Endothelial cell of umbilical vein (primary cell): ENCODE measurements around the gene EDC4. TPM values are rescaled to one million over a fixed set of nuclear protein-coding genes. Genes with fewer than 3 reads are reported as not detected.

Experiments
- BruUV-seq: library from RNA; stranded (reverse); fragments of 400-500 nt; replicated peaks from 2 replicates; lab custom pipeline; 2021; lab: Mats Ljungman, UMichigan
- CTCF ChIA-PET: fragments of 300-600, 350-600 bp; sonication (Branson Sonifier 250); formaldehyde crosslinking; loops from one replicate; lab custom pipeline; 2021; ENCODE audit warnings: antibody characterized with exemption, inconsistent platforms; lab: Charles Lee
- POLR2A ChIA-PET: fragments of 300-600, 350-600 bp; sonication (Branson Sonifier 250); formaldehyde crosslinking; loops from one replicate; lab custom pipeline; 2021; ENCODE audit warnings: antibody characterized with exemption, inconsistent platforms; lab: Charles Lee
- DNase-seq: peaks from one replicate; pipeline ENCODE4 v3.0.0-alpha.2; 2011; ENCODE audit warnings: low read depth, low spot score
- FAIRE-seq: peaks from 2 replicates; lab custom pipeline; 2011; peaks lifted over from hg19 to GRCh38; lab: Jason Lieb, UNC
- H2AFZ ChIP-seq: 2 replicates; pipeline ENCODE4 v1.6.0; 2012; ENCODE audit warnings: low read depth, low read length, control low read depth, inconsistent platforms
- H3K27ac ChIP-seq: 2 replicates; pipeline ENCODE4 v1.5.1; 2011; ENCODE audit warnings: low read depth, mild to moderate bottlenecking, control low read depth, low read length, moderate library complexity; ENCODE audit not compliant: insufficient read depth
- H3K27me3 ChIP-seq, 2 experiments: 2 replicates each; pipeline versions ENCODE4 v1.6.0 to v1.6.1; 2011; ENCODE audit warnings: low read length in 2 of 2, mixed read lengths in 1 of 2; ENCODE audit not compliant: control insufficient read depth in 2 of 2, insufficient read depth in 2 of 2
- H3K36me3 ChIP-seq, 2 experiments: 2 replicates in 1 of 2; 3 replicates in 1 of 2; pipeline ENCODE4 v1.5.1; 2011; ENCODE audit warnings: low read length in 2 of 2, mild to moderate bottlenecking in 1 of 2, moderate library complexity in 1 of 2; ENCODE audit not compliant: control insufficient read depth in 2 of 2, insufficient read depth in 2 of 2; ENCODE audit errors: extremely low read depth in 1 of 2
- H3K4me1 ChIP-seq: 3 replicates; pipeline ENCODE4 v1.5.1; 2011; ENCODE audit warnings: mild to moderate bottlenecking, low read length; ENCODE audit not compliant: control insufficient read depth, insufficient read depth; ENCODE audit errors: extremely low read depth
- H3K4me2 ChIP-seq: 2 replicates; pipeline ENCODE4 v1.6.1; 2011; ENCODE audit warnings: low read length, control low read depth, mixed read lengths; ENCODE audit not compliant: insufficient read depth
- H3K4me3 ChIP-seq, 3 experiments: fragments of 200-600 bp in 1 of 3; sonication (generic), shearing (Covaris generic) in 1 of 3; replicated peaks in 1 of 3; 2 replicates each; pipeline ENCODE4 v1.5.1; 2011 to 2016; ENCODE audit warnings: control low read depth in 3 of 3, low read length in 3 of 3, mild to moderate bottlenecking in 2 of 3, inconsistent platforms in 1 of 3, low read depth in 1 of 3, moderate library complexity in 1 of 3; ENCODE audit not compliant: insufficient read depth in 1 of 3
- H3K79me2 ChIP-seq: 2 replicates; pipeline ENCODE4 v1.6.0; 2012; ENCODE audit warnings: low read length, inconsistent platforms; ENCODE audit not compliant: control insufficient read depth, insufficient read depth
- H3K9ac ChIP-seq: replicated peaks from 2 replicates; pipeline ENCODE3; 2011; ENCODE audit warnings: low read length, control low read depth; ENCODE audit not compliant: insufficient read depth; ENCODE audit errors: extremely low read depth
- H3K9me1 ChIP-seq: replicated peaks from 3 replicates; pipeline ENCODE4 v1.6.0; 2011; ENCODE audit warnings: mild to moderate bottlenecking, low read length; ENCODE audit not compliant: control insufficient read depth, insufficient read depth; ENCODE audit errors: extremely low read depth
- H3K9me3 ChIP-seq: replicated peaks from 2 replicates; pipeline ENCODE4 v1.5.1; 2012; ENCODE audit warnings: low read length, inconsistent platforms; ENCODE audit not compliant: control insufficient read depth, insufficient read depth
- H4K20me1 ChIP-seq: replicated peaks from 2 replicates; pipeline ENCODE3; 2011; ENCODE audit warnings: mild to moderate bottlenecking, low read length; ENCODE audit not compliant: control insufficient read depth, insufficient read depth; ENCODE audit errors: extremely low read depth
- EZH2 ChIP-seq: IDR thresholded peaks from 2 replicates; pipeline ENCODE4 v1.6.1; 2012; ENCODE audit warnings: borderline replicate concordance, low read depth, mild to moderate bottlenecking, moderate library complexity, low read length, inconsistent platforms; ENCODE audit not compliant: severe bottlenecking
- FOS ChIP-seq: IDR thresholded peaks from 2 replicates; pipeline ENCODE4 v1.6.1; 2011; ENCODE audit warnings: mild to moderate bottlenecking, low read length, moderate library complexity, borderline replicate concordance; ENCODE audit not compliant: insufficient read depth
- JUN ChIP-seq: IDR thresholded peaks from 2 replicates; pipeline ENCODE4 v1.6.1; 2011; ENCODE audit warnings: borderline replicate concordance, low read depth; ENCODE audit not compliant: insufficient read length, insufficient read depth
- MYC ChIP-seq: IDR thresholded peaks from one replicate; pipeline ENCODE4 v1.6.1; 2011; ENCODE audit warnings: mild to moderate bottlenecking, low read depth, low read length
- POLR2A ChIP-seq: IDR thresholded peaks from 2 replicates; pipeline ENCODE4 v1.6.1; 2012; ENCODE audit warnings: low read depth, mild to moderate bottlenecking, control low read depth, low read length
- dilution Hi-C: fragments of 300-500 bp; cut with MboI; formaldehyde crosslinking; loops from one replicate; pipeline ENCODE4 v1.15.0; 2019; ENCODE audit warnings: low sequenced_read_pairs; ENCODE audit not compliant: extremely low pct_ligation_motif_present
- intact Hi-C: fragments of 100-400 bp; cut with micrococcal nuclease; formaldehyde crosslinking; loops from one replicate; pipeline ENCODE4 v1.10.0; 2022
- polyA plus RNA-seq, 4 experiments: library from polyadenylated mRNA; depleted of rRNA in 3 of 4; stranded (reverse) in 3 of 4; unstranded in 1 of 4; fragments of >200 nt; gene quantifications; 2 replicates each; pipeline versions ENCODE4 v1.2.1 to v1.2.3, GENCODE V29; 2011 to 2012; ENCODE audit warnings: missing spikeins in 1 of 4
- total RNA-seq: library from RNA; stranded (reverse); gene quantifications from 2 replicates; pipeline ENCODE4 v1.2.3, GENCODE V29; 2021
- TF ChIP-seq, protein P1 (sequence below), 2 donors: IDR thresholded peaks; 1 replicate in 1 of 2; 2 replicates in 1 of 2; pipeline ENCODE4 v1.5.1; 2011; ENCODE audit warnings: low read length in 2 of 2, mild to moderate bottlenecking in 2 of 2, moderate library complexity in 2 of 2, control low read depth in 1 of 2, inconsistent platforms in 1 of 2, low read depth in 1 of 2; ENCODE audit not compliant: insufficient read depth in 1 of 2; ENCODE audit errors: extremely low read depth in 1 of 2
- TF ChIP-seq, protein P2 (sequence below): IDR thresholded peaks from 2 replicates; pipeline ENCODE4 v1.6.1; 2011; ENCODE audit not compliant: insufficient read depth, insufficient read length

The EDC4 gene
- total and polyA plus RNA-seq, 2 donors (not counting 3 experiments of a cell fraction or from before 2014, with no cell fraction given), result 57.5 to 81.2 TPM

- CTCF ChIA-PET, result interaction anchor here (0.6 to 6.1 kb wide), 17 partner anchors 9 to 405 kb away, joined by 3 to 106 read pairs (median 5); partner anchors contain the start of gene NRN1L
Observed at GRCh38 chr16:67926181-67926750, 53.4 kb downstream of the EDC4 start.

More at GRCh38 chr16:67926181-67926750, 53.4 kb downstream of the EDC4 start:
- BruUV-seq, result no TSS peak
- H3K9ac ChIP-seq, result peak overlapping the region; percentile 35
- POLR2A ChIA-PET, result no interaction called here
- H3K79me2 ChIP-seq, result no peaks in the 10 kb centered on the region
- TF ChIP-seq MYC (no peak), EZH2 (no peak), JUN (no peak), POLR2A (no peak), FOS (no peak)
- TF ChIP-seq, protein P1, sequence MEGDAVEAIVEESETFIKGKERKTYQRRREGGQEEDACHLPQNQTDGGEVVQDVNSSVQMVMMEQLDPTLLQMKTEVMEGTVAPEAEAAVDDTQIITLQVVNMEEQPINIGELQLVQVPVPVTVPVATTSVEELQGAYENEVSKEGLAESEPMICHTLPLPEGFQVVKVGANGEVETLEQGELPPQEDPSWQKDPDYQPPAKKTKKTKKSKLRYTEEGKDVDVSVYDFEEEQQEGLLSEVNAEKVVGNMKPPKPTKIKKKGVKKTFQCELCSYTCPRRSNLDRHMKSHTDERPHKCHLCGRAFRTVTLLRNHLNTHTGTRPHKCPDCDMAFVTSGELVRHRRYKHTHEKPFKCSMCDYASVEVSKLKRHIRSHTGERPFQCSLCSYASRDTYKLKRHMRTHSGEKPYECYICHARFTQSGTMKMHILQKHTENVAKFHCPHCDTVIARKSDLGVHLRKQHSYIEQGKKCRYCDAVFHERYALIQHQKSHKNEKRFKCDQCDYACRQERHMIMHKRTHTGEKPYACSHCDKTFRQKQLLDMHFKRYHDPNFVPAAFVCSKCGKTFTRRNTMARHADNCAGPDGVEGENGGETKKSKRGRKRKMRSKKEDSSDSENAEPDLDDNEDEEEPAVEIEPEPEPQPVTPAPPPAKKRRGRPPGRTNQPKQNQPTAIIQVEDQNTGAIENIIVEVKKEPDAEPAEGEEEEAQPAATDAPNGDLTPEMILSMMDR (IDR thresholded peaks at IDR 0.05; ENCODE audit: extremely low read depth in 1 of 2, insufficient read depth in 1 of 2, low read depth in 1 of 2, low read length in 2 of 2), result peak; percentile 13 to 17
- TF ChIP-seq, protein P2, sequence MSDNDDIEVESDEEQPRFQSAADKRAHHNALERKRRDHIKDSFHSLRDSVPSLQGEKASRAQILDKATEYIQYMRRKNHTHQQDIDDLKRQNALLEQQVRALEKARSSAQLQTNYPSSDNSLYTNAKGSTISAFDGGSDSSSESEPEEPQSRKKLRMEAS, result no peak
- H3K4me3 ChIP-seq, result no peak overlapping the region
- intact Hi-C loops (loop anchor here (10.0 kb wide), 1 partner anchor 401 kb away; the partner anchor contains the start of gene RIPOR1), dilution Hi-C loops (no loop called here)
- DNase-seq, result peak; percentile 79
- H3K9me1 ChIP-seq, result no peaks in the 10 kb centered on the region
- H4K20me1 ChIP-seq, result no peaks in the 10 kb centered on the region
- FAIRE-seq, result peak; percentile 75
- peak overlapping the region; percentile 35 for H3K27ac ChIP-seq
- H3K36me3 ChIP-seq, result peaks cover 0 to 16% of the 10 kb centered on the region in 2 experiments
- H2AFZ ChIP-seq, result no peak overlapping the region
- no peaks in the 10 kb centered on the region for H3K27me3 ChIP-seq
- no peaks in the 10 kb centered on the region for H3K9me3 ChIP-seq
- no peak overlapping the region for H3K4me2 ChIP-seq
- H3K4me1 ChIP-seq, result peaks cover 10% of the 10 kb centered on the region
